HG02973 (cell line): Measurements from ENCODE around the gene DYNC2H1.
A peak's percentile ranks its signal among the peaks of the same experiment; 100 is the strongest.

ENCODE experiments used
- ATAC-seq: cut with Tn5 transposase; IDR thresholded peaks from one replicate; pipeline ENCODE4 v1.9.1; 2021; ENCODE audit warnings: moderate library complexity; ENCODE audit not compliant: unreplicated experiment

DYNC2H1 gene

GRCh38 chr11:103108933-103109817 lies at the start of gene DYNC2H1:
TSS of gene DYNC2H1 (plus strand) at chr11:103109426. CDS start at chr11:103109575, 149 bp downstream.
- peak; percentile 100 for ATAC-seq

- no peak for ATAC-seq
Observed at GRCh38 chr11:103061656-103062055, 47.6 kb upstream of the DYNC2H1 start.

- no peak for ATAC-seq
Observed at GRCh38 chr11:103067118-103067517, 42.1 kb upstream of the DYNC2H1 start.

GRCh38 chr11:103069367-103069766 lies 39.9 kb upstream of the DYNC2H1 start:
- ATAC-seq: no peak

- peak; percentile 55 for ATAC-seq
Observed at GRCh38 chr11:103070142-103070541, 39.1 kb upstream of the DYNC2H1 start.

- no peak for ATAC-seq
Observed at GRCh38 chr11:103071008-103071407, 38.2 kb upstream of the DYNC2H1 start.

GRCh38 chr11:103076361-103076760 lies 32.9 kb upstream of the DYNC2H1 start:
- ATAC-seq: no peak

GRCh38 chr11:103077554-103077953 lies 31.7 kb upstream of the DYNC2H1 start:
- ATAC-seq: no peak

- no peak for ATAC-seq
Observed at GRCh38 chr11:103078710-103079109, 30.5 kb upstream of the DYNC2H1 start.

GRCh38 chr11:103079833-103080232 lies 29.4 kb upstream of the DYNC2H1 start:
- no peak for ATAC-seq

GRCh38 chr11:103085758-103086365 lies 23.4 kb upstream of the DYNC2H1 start:
- ATAC-seq: no peak

GRCh38 chr11:103086461-103086860 lies 22.8 kb upstream of the DYNC2H1 start:
- no peak for ATAC-seq

- peak; percentile 42 for ATAC-seq
Observed at GRCh38 chr11:103091064-103091800, 18.0 kb upstream of the DYNC2H1 start.

GRCh38 chr11:103091801-103092524 lies 17.3 kb upstream of the DYNC2H1 start, which contains the start of gene DCUN1D5:
TSS of gene DCUN1D5 (minus strand) at chr11:103092160. CDS start at chr11:103091872, 288 bp downstream.
- ATAC-seq: peak; percentile 99

- no peak for ATAC-seq
Observed at GRCh38 chr11:103097279-103097678, 11.9 kb upstream of the DYNC2H1 start.

- ATAC-seq: peak; percentile 4
Observed at GRCh38 chr11:103109818-103110388, 677 bp downstream of the DYNC2H1 start.

- ATAC-seq: no peak
Observed at GRCh38 chr11:103110391-103110790, 1.2 kb downstream of the DYNC2H1 start.

- ATAC-seq: no peak
Observed at GRCh38 chr11:103111400-103111799, 2.2 kb downstream of the DYNC2H1 start.

- ATAC-seq: no peak
Observed at GRCh38 chr11:103112364-103112763, 3.1 kb downstream of the DYNC2H1 start.

- ATAC-seq: no peak
Observed at GRCh38 chr11:103114836-103115235, 5.6 kb downstream of the DYNC2H1 start.
